Type B pancreatic cell (in vitro differentiated cells): Measurements from ENCODE around the gene DUOXA2. TPM values are rescaled to one million over a fixed set of nuclear protein-coding genes. Genes with fewer than 3 reads are reported as not detected.

ENCODE experiments used
- DNase-seq: peaks from one replicate; pipeline ENCODE4 v3.0.0; 2021; ENCODE audit warnings: mixed read lengths; ENCODE audit not compliant: unreplicated experiment; ENCODE audit errors: extremely low spot score
- H3K27ac Mint-ChIP-seq: 2 replicates; pipeline ENCODE4 v1.8.0; 2021; ENCODE audit warnings: mild to moderate bottlenecking, mixed read lengths
- H3K27me3 Mint-ChIP-seq: 2 replicates; pipeline ENCODE4 v1.8.0; 2021; ENCODE audit warnings: mixed read lengths
- H3K36me3 Mint-ChIP-seq: 2 replicates; pipeline ENCODE4 v1.8.0; 2021; ENCODE audit warnings: mixed read lengths
- H3K4me1 Mint-ChIP-seq: one replicate; pipeline ENCODE4 v1.8.0; 2021; ENCODE audit warnings: mixed read lengths; ENCODE audit not compliant: unreplicated experiment
- H3K4me3 Mint-ChIP-seq: 2 replicates; pipeline ENCODE4 v1.8.0; 2021; ENCODE audit warnings: mild to moderate bottlenecking, mixed read lengths
- H3K9me3 Mint-ChIP-seq: 2 replicates; pipeline ENCODE4 v1.8.0; 2021; ENCODE audit warnings: mixed read lengths
- CTCF ChIP-seq: fragments of 200-600 bp; sonication (generic); conservative IDR thresholded peaks from 2 replicates; pipeline ENCODE4 v1.5.0; 2021; ENCODE audit warnings: antibody characterized with exemption, mild to moderate bottlenecking
- total RNA-seq: library from RNA; stranded (reverse); gene quantifications from 2 replicates; pipeline ENCODE4 v1.2.1, GENCODE V29; 2021; ENCODE audit warnings: low replicate concordance

Gene DUOXA2
- total RNA-seq, 1 donor from 2014 or later, result 0.17 TPM

DNA sequence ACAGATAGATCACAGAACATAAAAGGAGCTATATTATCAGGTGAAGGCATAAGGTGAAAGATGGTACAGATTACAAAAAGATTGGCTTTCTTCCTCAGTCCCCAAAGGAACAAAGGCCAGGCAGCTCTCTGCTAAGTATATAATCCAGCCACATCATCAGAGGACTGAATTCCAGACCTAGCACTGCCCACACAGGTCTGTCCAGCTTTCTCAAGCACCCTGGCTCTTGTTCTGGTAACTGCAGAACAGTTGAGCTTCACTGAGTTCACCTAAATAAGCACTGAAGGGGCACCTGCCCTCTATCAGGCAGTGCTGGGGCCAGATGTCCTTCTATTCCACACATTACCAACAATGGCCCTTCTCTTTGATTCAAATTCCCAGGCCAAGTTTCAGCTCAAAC is 9.3 kb downstream of the DUOXA2 start:
- H3K9me3 Mint-ChIP-seq, result no peaks in the 10 kb centered on the region
- no peak overlapping the region for H3K4me3 Mint-ChIP-seq
- peaks cover 54% of the 10 kb centered on the region for H3K27me3 Mint-ChIP-seq
- no peak overlapping the region for H3K27ac Mint-ChIP-seq
- TF ChIP-seq CTCF, result no peak
- peaks cover 7% of the 10 kb centered on the region for H3K4me1 Mint-ChIP-seq
- no peak for DNase-seq
- H3K36me3 Mint-ChIP-seq, result no peaks in the 10 kb centered on the region

GRCh38 chr15:45126535-45127158 is 12.5 kb downstream of the DUOXA2 start:
- no peak for DNase-seq
- peak; percentile 67 for TF ChIP-seq CTCF
- Mint-ChIP-seq H3K27ac (no peak overlapping the region), H3K4me3 (no peak overlapping the region), H3K36me3 (no peaks in the 10 kb centered on the region), H3K4me1 (peaks cover 10% of the 10 kb centered on the region), H3K9me3 (no peaks in the 10 kb centered on the region), H3K27me3 (peaks cover 75% of the 10 kb centered on the region)

DNA sequence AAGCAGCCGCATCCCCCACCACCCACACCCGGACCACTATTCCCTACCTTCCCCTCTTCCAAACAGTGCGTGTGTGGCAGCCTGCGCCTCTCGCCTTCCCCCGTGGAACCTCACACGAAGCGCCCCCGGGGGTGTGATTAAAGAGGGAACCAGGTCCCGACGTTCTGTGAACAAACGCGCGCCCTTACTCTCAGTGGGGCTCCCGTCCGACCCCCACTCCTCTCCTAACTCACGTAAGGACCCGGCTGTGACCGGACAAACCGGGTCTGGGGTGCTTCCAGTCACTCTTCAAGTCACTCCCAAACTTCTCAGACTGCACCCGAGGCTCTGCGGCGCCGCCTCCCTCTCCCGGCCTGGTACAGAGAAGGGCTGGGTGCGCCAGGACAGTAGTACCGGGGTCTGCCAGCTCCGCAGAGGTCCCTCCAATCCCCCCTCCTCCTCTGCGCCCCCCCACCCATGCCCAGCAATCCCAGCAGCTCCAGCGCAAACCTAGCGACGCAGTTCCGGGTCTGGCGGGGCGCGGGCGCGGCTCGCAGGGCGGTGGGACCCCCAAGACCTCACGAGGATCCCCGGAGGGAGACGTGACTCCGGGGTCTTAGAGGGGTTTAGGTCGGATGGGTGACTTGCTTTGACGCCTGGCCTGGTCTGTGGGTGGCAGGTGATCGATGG is 15.0 kb downstream of the DUOXA2 start:
- Mint-ChIP-seq H3K36me3 (no peaks in the 10 kb centered on the region), H3K9me3 (no peaks in the 10 kb centered on the region), H3K4me3 (peak overlapping the region; percentile 66), H3K27ac (no peak overlapping the region), H3K4me1 (peaks cover 12% of the 10 kb centered on the region), H3K27me3 (peaks cover 87% of the 10 kb centered on the region)
- no peak for TF ChIP-seq CTCF
- DNase-seq, result no peak

DNA sequence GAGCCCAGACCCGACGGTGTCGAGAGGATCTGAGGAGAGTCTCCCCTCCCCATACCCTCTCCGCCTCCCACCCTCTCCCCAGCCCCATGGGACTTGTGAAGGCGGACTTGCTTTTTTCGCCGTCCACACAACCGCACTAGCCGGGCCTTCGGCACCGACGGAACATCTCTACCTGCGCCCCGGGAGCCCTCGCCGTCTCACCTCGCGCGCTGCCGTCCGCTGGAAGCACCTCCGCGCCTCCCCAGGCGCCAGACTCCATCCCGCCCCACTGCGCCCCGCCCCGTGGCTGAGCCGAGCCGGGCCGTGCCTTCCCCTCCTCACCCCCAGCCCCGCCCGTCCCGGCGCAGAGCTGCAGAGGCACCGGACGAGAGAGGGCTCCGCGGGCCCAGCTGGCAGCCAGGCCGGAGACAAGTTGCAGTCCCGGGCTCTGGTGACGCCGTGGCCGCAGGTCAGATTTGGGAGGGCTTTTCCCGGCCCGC is 15.6 kb downstream of the DUOXA2 start, which contains the start of the genes DUOX1 and DUOXA1:
Gene DUOX1 (plus strand): TSS at position 344 of the 479 bp plus-strand sequence. CDS start 1,973 bp downstream, outside the sequence.
Gene DUOXA1 (minus strand): TSS at position 229 of the 479 bp plus-strand sequence. CDS start 6,865 bp downstream, outside the sequence.
- Mint-ChIP-seq H3K36me3 (no peaks in the 10 kb centered on the region), H3K4me3 (peak within 1 kb of the TSS; percentile 66), H3K4me1 (peaks cover 12% of the 10 kb centered on the region), H3K27ac (no peak within 1 kb of the TSS), H3K27me3 (peaks cover 89% of the 10 kb centered on the region), H3K9me3 (no peaks in the 10 kb centered on the region)
- no peak for TF ChIP-seq CTCF
- no peak for DNase-seq

- no peak overlapping the region for H3K27ac Mint-ChIP-seq
- peaks cover 12% of the 10 kb centered on the region for H3K4me1 Mint-ChIP-seq
- H3K4me3 Mint-ChIP-seq, result peak overlapping the region; percentile 65
- DNase-seq, result no peak
- no peaks in the 10 kb centered on the region for H3K36me3 Mint-ChIP-seq
- no peak for TF ChIP-seq CTCF
- peaks cover 85% of the 10 kb centered on the region for H3K27me3 Mint-ChIP-seq
- H3K9me3 Mint-ChIP-seq, result no peaks in the 10 kb centered on the region
Measured at GRCh38 chr15:45130291-45131000, 16.3 kb downstream of the DUOXA2 start.
